ENCODE measurements around the gene PIK3CA.

DNA sequence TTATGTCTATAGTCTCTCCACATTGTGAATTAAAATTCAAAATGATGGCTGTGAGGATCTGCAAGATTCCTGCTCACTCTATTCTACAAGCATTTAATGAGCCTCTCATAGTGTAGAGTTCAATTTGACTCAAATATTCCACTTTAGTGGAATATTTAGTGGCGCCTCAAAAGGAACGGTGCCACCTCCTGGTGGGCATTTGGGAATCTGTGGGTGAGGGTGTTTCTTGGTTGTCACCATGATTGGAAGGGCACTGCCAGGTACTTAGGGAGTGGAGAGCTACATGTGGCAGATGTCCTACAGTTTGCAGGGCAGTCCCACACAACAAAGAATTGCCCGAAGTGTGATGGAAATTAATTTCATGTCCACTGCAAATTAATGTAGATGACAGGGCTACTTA, 124.2 kb downstream of the PIK3CA start:
- TF ChIP-seq TAF1 (IDR thresholded peaks at IDR 0.05; ENCODE audit: low read depth) (no peak), TCF12 (IDR thresholded peaks at IDR 0.05; ENCODE audit: low read depth) (no peak), TEAD4 (IDR thresholded peaks at IDR 0.05) (no peak), EP300 (IDR thresholded peaks at IDR 0.05; ENCODE audit: borderline replicate concordance) (no peak), NFIC (IDR thresholded peaks at IDR 0.05) (no peak), YY1 (IDR thresholded peaks at IDR 0.05; ENCODE audit: low read depth) (no peak), ZBTB7A (IDR thresholded peaks at IDR 0.05; ENCODE audit: low read depth) (no peak), FOXM1 (IDR thresholded peaks at IDR 0.05; ENCODE audit: borderline replicate concordance, low read depth) (no peak), CEBPB (IDR thresholded peaks at IDR 0.05) (no peak), CREB1 (IDR thresholded peaks at IDR 0.05; ENCODE audit: low read depth) (no peak)
- TF ChIP-seq, protein P1, sequence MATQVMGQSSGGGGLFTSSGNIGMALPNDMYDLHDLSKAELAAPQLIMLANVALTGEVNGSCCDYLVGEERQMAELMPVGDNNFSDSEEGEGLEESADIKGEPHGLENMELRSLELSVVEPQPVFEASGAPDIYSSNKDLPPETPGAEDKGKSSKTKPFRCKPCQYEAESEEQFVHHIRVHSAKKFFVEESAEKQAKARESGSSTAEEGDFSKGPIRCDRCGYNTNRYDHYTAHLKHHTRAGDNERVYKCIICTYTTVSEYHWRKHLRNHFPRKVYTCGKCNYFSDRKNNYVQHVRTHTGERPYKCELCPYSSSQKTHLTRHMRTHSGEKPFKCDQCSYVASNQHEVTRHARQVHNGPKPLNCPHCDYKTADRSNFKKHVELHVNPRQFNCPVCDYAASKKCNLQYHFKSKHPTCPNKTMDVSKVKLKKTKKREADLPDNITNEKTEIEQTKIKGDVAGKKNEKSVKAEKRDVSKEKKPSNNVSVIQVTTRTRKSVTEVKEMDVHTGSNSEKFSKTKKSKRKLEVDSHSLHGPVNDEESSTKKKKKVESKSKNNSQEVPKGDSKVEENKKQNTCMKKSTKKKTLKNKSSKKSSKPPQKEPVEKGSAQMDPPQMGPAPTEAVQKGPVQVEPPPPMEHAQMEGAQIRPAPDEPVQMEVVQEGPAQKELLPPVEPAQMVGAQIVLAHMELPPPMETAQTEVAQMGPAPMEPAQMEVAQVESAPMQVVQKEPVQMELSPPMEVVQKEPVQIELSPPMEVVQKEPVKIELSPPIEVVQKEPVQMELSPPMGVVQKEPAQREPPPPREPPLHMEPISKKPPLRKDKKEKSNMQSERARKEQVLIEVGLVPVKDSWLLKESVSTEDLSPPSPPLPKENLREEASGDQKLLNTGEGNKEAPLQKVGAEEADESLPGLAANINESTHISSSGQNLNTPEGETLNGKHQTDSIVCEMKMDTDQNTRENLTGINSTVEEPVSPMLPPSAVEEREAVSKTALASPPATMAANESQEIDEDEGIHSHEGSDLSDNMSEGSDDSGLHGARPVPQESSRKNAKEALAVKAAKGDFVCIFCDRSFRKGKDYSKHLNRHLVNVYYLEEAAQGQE (IDR thresholded peaks at IDR 0.05; ENCODE audit: low read depth) = no peak
- TF ChIP-seq, protein P2, sequence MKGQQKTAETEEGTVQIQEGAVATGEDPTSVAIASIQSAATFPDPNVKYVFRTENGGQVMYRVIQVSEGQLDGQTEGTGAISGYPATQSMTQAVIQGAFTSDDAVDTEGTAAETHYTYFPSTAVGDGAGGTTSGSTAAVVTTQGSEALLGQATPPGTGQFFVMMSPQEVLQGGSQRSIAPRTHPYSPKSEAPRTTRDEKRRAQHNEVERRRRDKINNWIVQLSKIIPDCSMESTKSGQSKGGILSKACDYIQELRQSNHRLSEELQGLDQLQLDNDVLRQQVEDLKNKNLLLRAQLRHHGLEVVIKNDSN (IDR thresholded peaks at IDR 0.05) = no peak
- TF ChIP-seq, protein P3, sequence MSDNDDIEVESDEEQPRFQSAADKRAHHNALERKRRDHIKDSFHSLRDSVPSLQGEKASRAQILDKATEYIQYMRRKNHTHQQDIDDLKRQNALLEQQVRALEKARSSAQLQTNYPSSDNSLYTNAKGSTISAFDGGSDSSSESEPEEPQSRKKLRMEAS (IDR thresholded peaks at IDR 0.05) = no peak
